ENCODE results near the gene WFIKKN2. TPM values are rescaled to one million over a fixed set of nuclear protein-coding genes. Genes with fewer than 3 reads are reported as not detected.

The WFIKKN2 gene
- polyA plus RNA-seq, 5 donors = 0.77 to 1.3 (median 0.98) TPM

GRCh38 chr17:50833510-50834428 lies 1.6 kb upstream of the WFIKKN2 start:
- DNase-seq = no peak

- peak in 1 of 2 donors; percentile 48 for DNase-seq
Observed at GRCh38 chr17:50834429-50835300, 721 bp upstream of the WFIKKN2 start.

- DNase-seq = no peak
Observed at GRCh38 chr17:50836826-50837225, 1.4 kb downstream of the WFIKKN2 start.

- no peak for DNase-seq
Observed at GRCh38 chr17:50837286-50837979, 2.0 kb downstream of the WFIKKN2 start.

GRCh38 chr17:50837980-50838954 lies 2.9 kb downstream of the WFIKKN2 start:
- no peak for DNase-seq

GRCh38 chr17:50839591-50840310 lies 4.4 kb downstream of the WFIKKN2 start:
- DNase-seq = no peak

- DNase-seq = no peak
Observed at GRCh38 chr17:50840311-50840851, 5.0 kb downstream of the WFIKKN2 start.

- no peak for DNase-seq
Observed at GRCh38 chr17:50841277-50841948, 6.0 kb downstream of the WFIKKN2 start.

- DNase-seq = peak; percentile 55 to 68
Observed at GRCh38 chr17:50841949-50842354, 6.6 kb downstream of the WFIKKN2 start.

GRCh38 chr17:50842506-50843149 lies 7.2 kb downstream of the WFIKKN2 start:
- no peak for DNase-seq

GRCh38 chr17:50843150-50843905 lies 7.9 kb downstream of the WFIKKN2 start:
- DNase-seq = no peak

- DNase-seq = no peak
Observed at GRCh38 chr17:50844117-50844700, 8.8 kb downstream of the WFIKKN2 start.

GRCh38 chr17:50845240-50846147 lies 10.1 kb downstream of the WFIKKN2 start:
- DNase-seq = no peak

- no peak for DNase-seq
Observed at GRCh38 chr17:50847566-50847965, 12.2 kb downstream of the WFIKKN2 start.

- DNase-seq = no peak
Observed at GRCh38 chr17:50848039-50848438, 12.7 kb downstream of the WFIKKN2 start.

- DNase-seq = no peak
Observed at GRCh38 chr17:50848711-50849110, 13.3 kb downstream of the WFIKKN2 start.
